Activated CD8-positive, alpha-beta memory T cell treated with anti-CD3 and anti-CD28 coated beads for 48 hours (primary cell): ENCODE measurements around the gene ATP8B2.
"Not testable (repeated sequence)": the region's sequence is repeated elsewhere in the genome, so short reads cannot be mapped to it uniquely, and the experiment has no call there.

Source experiments
- DNase-seq, 3 experiments: peaks; one replicate each; pipeline ENCODE4 v3.0.0-alpha.2; 2020; ENCODE audit warnings: low read depth in 2 of 3, low spot score in 2 of 3

The ATP8B2 gene

DNA sequence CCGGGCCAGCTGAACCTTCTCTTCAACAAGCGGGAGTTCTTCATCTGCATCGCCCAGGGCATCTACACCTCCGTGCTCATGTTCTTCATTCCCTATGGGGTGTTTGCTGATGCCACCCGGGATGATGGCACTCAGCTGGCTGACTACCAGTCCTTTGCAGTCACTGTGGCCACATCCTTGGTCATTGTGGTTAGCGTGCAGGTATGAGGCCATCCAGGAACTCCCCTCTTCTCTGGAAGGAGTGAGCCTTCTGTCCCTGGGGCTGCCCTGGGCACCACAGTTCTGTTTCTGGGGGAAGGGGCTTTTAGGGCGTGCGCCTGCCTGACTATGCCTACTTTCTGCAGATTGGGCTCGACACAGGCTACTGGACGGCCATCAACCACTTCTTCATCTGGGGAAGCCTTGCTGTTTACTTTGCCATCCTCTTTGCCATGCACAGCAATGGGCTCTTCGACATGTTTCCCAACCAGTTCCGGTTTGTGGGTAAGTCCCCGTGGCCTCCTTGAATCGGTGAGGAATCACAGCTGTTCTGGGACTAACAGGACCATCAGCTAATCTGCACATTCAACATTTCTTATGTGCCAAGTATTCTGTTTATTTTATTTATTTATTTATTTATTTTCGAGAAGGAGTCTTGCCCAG lies 21.1 kb downstream of the ATP8B2 start:
- DNase-seq, result no peak

DNA sequence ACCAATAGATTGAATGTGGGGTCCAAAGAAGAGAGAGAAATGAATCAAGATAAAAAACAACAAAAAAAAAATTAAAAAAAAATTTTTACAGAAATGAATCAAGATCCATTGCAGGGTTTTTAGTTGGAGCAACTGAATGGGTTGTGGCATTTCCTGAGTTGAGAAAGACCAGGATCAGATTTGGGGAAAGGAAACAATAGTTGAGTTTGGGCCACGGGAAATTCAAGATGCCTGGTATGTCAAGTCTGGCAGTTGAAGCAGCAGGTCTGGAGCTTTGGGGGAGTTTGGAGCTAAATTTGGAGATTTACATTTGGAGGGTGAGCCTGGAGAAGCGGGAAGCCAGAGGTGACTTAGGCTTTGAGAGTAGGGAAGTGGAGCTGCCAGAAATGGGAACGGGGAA lies 22.6 kb downstream of the ATP8B2 start:
- no peak for DNase-seq

DNA sequence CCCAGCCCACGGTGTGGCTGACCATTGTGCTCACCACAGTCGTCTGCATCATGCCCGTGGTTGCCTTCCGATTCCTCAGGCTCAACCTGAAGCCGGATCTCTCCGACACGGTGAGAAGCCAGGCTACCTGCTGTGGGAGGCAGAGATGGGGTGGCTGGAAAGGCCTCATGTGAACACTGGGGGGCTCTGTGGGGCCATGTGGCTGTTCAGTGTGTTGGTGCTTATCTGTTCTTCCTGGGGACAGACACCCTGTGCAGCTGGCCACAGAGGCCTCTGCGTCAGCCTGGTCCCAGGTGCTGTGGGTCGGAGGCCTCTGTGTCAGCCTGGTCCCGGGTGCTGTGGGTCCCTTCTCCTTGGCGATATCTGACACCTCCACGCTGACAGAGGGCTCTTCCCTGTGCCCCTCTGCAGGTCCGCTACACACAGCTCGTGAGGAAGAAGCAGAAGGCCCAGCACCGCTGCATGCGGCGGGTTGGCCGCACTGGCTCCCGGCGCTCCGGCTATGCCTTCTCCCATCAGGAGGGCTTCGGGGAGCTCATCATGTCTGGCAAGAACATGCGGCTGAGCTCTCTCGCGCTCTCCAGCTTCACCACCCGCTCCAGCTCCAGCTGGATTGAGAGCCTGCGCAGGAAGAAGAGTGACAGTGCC lies 23.2 kb downstream of the ATP8B2 start:
- no peak for DNase-seq

DNA sequence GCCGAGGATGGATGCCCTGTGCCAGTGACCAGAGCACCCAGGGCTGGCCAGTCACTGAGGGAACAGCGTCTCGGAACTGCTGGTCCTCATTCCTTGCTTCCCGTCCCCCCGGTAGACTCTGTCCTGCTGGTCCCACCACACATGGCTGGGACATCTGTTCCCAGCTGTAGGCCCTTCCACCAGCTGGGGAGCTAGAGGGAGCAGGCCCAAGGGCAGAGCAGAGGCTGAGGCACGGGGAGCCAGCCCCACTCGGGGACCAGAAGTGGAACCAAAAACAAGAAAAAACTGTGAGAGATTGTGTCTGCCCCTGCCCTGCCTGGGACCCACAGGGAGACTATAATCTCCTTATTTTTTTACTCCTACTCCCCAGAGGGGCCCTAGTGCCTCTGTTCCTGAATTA lies 23.8 kb downstream of the ATP8B2 start:
- DNase-seq, result no peak

DNA sequence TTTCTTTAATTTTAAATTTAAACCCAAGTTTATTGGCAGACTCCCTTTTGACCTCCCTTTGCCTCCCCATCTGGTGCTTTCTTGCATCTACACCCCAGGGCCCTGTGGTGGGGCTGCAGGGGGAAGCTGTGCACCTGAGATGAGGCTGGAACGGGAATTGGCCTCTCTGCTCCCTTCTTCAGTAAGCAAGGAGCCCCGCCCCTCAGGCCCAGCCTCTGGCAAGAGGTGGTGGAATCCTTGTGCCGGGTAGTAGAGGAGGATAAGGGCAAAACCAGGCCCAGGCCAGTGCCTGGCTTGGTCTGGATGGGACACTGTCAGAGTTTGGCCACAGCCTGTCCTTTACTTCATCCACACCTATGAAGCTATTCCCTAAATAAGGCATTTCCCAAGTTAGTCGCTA lies 25.1 kb downstream of the ATP8B2 start:
- no peak for DNase-seq

DNA sequence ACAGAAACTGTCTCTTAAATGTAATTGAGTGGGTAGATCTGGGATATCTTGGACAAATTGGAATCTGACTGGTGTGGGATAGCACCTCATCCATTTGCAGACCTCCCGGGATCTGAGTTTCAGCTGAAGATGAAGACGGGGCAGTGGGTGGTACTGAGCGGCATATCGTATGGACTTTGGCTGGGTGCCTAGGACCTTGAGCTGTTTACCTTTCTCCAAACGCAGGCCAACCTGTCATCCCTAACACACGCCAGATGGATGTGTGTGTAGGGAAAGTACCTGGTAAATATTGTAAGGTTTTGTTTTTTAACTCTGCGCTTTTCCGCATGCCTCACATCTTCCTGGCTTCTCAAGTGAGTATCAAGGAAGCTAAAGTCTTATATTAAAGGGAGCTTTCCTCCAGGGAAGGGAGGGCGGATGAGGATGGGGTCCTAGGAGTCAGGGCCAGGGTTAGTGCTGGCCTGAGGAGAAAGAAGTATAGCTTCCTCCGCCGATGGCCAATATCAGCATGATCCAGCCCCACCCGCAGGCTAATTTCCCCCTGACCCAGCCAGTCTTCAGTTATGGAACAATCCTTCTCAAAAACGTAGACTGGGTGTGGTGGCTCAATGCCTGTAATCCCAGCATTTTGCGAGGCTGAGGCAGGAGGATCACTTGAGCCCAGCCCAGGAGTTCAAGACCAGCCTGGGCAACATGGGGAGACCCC lies 26.2 kb downstream of the ATP8B2 start:
- no peak for DNase-seq

GRCh38 chr1:154352245-154352580 lies 26.9 kb downstream of the ATP8B2 start:
- DNase-seq, result no peak

- no peak for DNase-seq
These were observed 27.5 kb downstream of the ATP8B2 start for GRCh38 chr1:154352581-154353459.

DNA sequence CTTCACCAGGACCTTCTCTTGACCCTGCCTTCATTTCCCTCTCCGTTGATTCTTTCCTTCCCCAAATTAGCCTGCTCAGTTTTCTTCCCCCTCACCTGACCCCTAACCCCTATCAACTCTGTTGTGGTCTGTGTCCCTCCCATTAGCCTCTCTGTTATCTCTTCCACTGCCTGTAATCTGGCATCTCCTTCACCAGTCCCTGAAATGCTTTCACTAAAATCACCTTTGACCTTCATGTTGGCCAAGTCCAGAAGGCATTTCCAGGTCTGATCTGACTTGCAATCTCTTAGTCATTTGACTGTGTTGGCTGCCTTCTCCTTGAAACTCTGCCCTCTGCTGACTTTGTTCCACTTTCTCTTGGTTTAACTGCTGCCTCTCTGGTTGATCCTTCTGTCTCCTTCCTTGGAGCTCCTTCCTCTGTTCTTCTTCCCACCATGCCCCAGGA lies 28.2 kb downstream of the ATP8B2 start:
- DNase-seq, result no peak

GRCh38 chr1:154353966-154354365 lies 28.6 kb downstream of the ATP8B2 start:
- no peak for DNase-seq

DNA sequence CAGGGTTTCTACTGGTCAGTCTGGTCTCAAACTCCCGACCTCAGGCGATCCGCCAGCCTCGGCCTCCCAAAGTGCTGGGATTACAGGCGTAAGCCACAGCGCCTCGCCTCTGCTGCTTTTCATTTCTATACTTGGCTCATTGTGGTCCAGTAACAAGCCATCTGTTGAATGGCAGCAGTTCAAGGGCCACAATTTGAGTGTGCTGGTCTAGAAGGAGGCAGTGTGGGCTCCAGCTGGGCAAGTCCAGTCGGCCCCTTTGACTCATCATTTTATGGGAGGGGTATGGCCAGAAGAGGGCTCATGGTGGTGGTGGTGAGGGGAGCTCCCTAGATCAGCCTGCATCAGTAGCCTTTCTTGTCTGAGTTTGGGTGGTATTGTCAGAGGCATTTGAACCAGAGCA lies 33.2 kb downstream of the ATP8B2 start:
- no peak for DNase-seq

DNA sequence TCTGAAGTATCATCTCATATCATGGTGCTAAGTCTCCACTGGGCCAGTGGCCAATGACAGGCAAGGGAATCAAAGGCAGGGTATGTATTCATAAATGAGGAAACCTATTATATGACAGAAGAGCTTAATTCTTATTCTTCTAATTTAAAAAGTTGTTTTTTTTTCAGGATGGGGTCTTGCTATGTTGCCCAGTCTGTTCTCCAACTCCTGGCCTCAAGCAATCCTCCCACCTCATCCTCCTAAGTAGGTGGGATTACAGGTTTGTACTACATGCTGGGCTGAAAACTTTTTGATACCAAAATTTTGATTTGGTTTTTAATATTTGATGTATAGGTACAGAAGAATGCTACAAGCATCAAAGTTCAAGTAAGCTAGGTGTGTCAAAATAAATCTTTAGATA lies 35.0 kb downstream of the ATP8B2 start:
- DNase-seq, result no peak

DNA sequence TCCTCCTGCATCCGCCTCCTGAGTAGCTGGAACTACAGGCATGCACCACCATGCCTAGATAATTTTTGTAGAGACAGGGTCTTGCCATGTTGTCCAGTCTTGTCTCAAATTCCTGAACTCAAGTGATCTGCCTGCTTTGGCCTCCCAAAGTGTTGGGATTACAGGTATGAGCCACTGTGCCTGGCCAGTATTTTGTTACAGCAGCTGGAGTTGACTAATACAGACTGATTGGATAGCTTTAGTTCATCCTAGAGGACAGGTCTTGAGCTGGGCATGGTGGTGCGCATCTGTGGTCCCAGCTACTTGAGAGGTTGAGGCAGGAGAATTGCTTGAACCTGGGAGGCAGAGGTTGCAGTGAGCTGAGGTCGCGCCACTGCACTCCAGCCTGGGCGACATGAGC lies 35.6 kb downstream of the ATP8B2 start:
- not testable (repeated sequence) for DNase-seq

GRCh38 chr1:154361357-154361756 lies 36.0 kb downstream of the ATP8B2 start:
- DNase-seq, result no peak

- no peak for DNase-seq
These were observed 46.1 kb downstream of the ATP8B2 start for GRCh38 chr1:154371436-154371835.

DNA sequence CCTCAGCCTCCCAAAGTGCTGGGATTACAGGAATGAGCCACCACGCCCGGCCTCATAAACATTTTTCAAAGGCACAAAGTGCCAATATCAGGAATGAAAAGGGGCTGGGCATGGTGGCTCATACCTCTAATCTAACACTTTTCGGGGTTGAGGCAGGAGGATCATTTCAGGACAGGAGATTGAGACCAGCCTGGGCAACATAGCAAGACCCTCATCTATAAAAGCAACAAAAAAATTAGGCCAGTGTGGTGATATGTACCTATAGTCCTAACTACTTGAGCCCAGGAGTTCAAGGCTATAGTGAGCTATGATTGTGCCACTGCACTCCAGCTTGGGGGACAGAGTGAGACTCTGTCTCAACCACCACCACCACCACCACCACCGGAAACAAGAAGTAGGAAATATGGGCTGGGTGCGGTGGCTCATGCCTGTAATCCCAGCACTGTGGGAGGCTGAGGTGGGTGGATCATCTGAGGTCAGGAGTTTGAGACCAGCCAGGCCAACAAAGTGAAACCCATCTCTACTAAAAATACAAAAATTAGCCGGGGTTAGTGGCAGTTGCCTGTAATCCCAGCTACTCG lies 48.5 kb downstream of the ATP8B2 start:
- not testable (repeated sequence) for DNase-seq

GRCh38 chr1:154379301-154379700 lies 54.0 kb downstream of the ATP8B2 start:
- DNase-seq, result no peak

DNA sequence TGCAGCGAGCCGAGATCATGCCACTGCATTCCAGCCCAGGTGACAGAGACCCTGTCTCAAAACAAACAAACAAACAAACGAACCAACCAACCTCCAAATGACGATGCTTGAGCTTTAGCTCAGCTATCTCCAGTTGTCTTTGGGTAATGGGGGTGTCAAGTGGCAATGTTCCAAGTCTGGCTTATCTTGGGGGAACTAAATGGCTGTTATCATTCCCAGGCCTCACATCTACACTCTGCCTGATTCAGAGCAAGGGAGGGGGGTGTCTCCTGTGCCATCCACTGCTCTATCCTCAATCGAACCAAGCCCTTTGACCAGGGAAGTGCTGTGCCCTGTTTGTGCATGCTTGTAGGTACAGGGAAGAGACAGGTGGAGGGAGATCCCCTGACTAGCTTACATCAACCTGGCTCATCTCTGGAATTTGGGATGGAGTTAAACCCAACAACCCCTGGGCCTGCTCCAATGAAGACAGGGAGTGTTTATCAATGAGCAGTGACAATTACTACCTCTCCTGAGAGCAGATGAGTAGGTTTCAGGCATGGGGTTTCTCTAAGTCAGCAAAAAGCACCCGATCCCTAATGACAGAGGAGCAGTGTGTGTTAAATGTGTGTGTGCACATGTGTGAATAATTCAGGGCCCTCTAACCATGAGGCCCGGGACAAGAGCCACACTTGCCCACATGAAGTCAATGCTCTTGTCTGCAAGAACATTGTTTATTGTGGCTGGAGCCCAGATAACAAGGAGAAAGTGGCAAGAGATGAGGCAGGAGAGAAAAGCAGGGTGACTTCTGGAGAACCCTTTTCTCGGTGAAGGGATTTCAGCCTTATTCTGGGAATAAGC lies 59.5 kb downstream of the ATP8B2 start:
- DNase-seq, result no peak

- peak; percentile 57 to 73 (median 71) for DNase-seq
These were observed 61.5 kb downstream of the ATP8B2 start for GRCh38 chr1:154386643-154387352.
